H1 (cell line): Measurements from ENCODE around the gene ARHGEF7. TPM values are rescaled to one million over a fixed set of nuclear protein-coding genes. Genes with fewer than 3 reads are reported as not detected.

Experiments
- CTCF ChIA-PET: fragments of 300-600 bp; sonication (Branson Sonifier 250); formaldehyde crosslinking; loops from one replicate; lab custom pipeline; 2021; ENCODE audit not compliant: partially characterized antibody; lab: Charles Lee
- POLR2A ChIA-PET: fragments of 300-600 bp; sonication (Branson Sonifier 250); formaldehyde crosslinking; loops from one replicate; lab custom pipeline; 2021; ENCODE audit warnings: inconsistent platforms; ENCODE audit not compliant: partially characterized antibody; lab: Charles Lee
- DNase-seq, 2 experiments: peaks; one replicate each; pipeline versions ENCODE4 v3.0.0 to v3.0.0-alpha.2; 2010 to 2022; ENCODE audit warnings: low spot score in 2 of 2, low read depth in 1 of 2, mixed read lengths in 1 of 2
- FAIRE-seq: peaks from 2 replicates; lab custom pipeline; 2011; peaks lifted over from hg19 to GRCh38; lab: Jason Lieb, UNC
- H2AFZ ChIP-seq: 2 replicates; pipeline ENCODE4 v1.8.1; 2012; ENCODE audit warnings: low read length, inconsistent platforms
- H2AK5ac ChIP-seq: 2 replicates; pipeline ENCODE4 v1.6.1; 2013; ENCODE audit warnings: low read depth, low read length
- H2BK120ac ChIP-seq: replicated peaks from 2 replicates; pipeline ENCODE3; 2013; ENCODE audit warnings: low read depth, low read length, inconsistent platforms
- H2BK12ac ChIP-seq: 2 replicates; pipeline ENCODE4 v1.6.1; 2013; ENCODE audit warnings: low read depth, low read length
- H2BK15ac ChIP-seq: 2 replicates; pipeline ENCODE4 v1.6.1; 2013; ENCODE audit warnings: low read length
- H2BK20ac ChIP-seq: 2 replicates; pipeline ENCODE4 v1.6.1; 2013; ENCODE audit warnings: low read length
- H2BK5ac ChIP-seq: 2 replicates; pipeline ENCODE4 v1.6.1; 2013; ENCODE audit warnings: low read depth, low read length
- H3K14ac ChIP-seq: 2 replicates; pipeline ENCODE4 v1.6.1; 2013; ENCODE audit warnings: inconsistent platforms; ENCODE audit not compliant: insufficient read length
- H3K18ac ChIP-seq: 2 replicates; pipeline ENCODE4 v1.6.1; 2013; ENCODE audit warnings: low read length; ENCODE audit errors: extremely low read depth
- H3K23ac ChIP-seq: 2 replicates; pipeline ENCODE4 v1.6.1; 2013; ENCODE audit warnings: inconsistent platforms; ENCODE audit not compliant: insufficient read length
- H3K23me2 ChIP-seq: 2 replicates; pipeline ENCODE4 v1.6.1; 2013; ENCODE audit warnings: low read depth, low read length
- H3K27ac ChIP-seq: 2 replicates; pipeline ENCODE4 v1.6.1; 2011; ENCODE audit warnings: low read depth, low read length, inconsistent platforms
- H3K27me3 ChIP-seq, 4 experiments: replicated peaks in 1 of 4; 1 replicate in 1 of 4; 2 replicates in 3 of 4; pipeline versions ENCODE4 v1.6.1 to v1.8.1; 2011 to 2013; ENCODE audit warnings: low read length in 3 of 4, mild to moderate bottlenecking in 3 of 4, inconsistent platforms in 2 of 4, mixed read lengths in 2 of 4, moderate library complexity in 1 of 4; ENCODE audit not compliant: control insufficient read depth in 3 of 4, insufficient read depth in 3 of 4; ENCODE audit errors: extremely low read depth in 1 of 4
- H3K36me3 ChIP-seq, 4 experiments: 2 replicates each; pipeline versions ENCODE4 v1.6.1 to v1.8.1; 2011 to 2013; ENCODE audit warnings: mild to moderate bottlenecking in 4 of 4, low read length in 3 of 4, moderate library complexity in 2 of 4, control low read depth in 1 of 4, inconsistent platforms in 1 of 4; ENCODE audit not compliant: insufficient read depth in 4 of 4, control insufficient read depth in 2 of 4
- H3K4ac ChIP-seq: replicated peaks from 2 replicates; pipeline ENCODE3; 2013; ENCODE audit warnings: low read length, low read depth, mixed read lengths, inconsistent platforms; ENCODE audit not compliant: insufficient read length
- H3K4me1 ChIP-seq, 4 experiments: replicated peaks in 1 of 4; 1 replicate in 1 of 4; 2 replicates in 3 of 4; pipeline versions ENCODE4 v1.6.1 to v1.8.1; 2011 to 2013; ENCODE audit warnings: low read length in 3 of 4, inconsistent platforms in 2 of 4, mixed read lengths in 1 of 4; ENCODE audit not compliant: insufficient read depth in 4 of 4, control insufficient read depth in 3 of 4
- H3K4me2 ChIP-seq, 2 experiments: 2 replicates each; pipeline versions ENCODE4 v1.6.1 to v1.8.1; 2011 to 2013; ENCODE audit warnings: low read depth in 2 of 2, low read length in 2 of 2, control low read depth in 1 of 2, inconsistent platforms in 1 of 2, mild to moderate bottlenecking in 1 of 2; ENCODE audit not compliant: insufficient read depth in 1 of 2
- H3K4me3 ChIP-seq, 4 experiments: fragments of 200-600, 300-600 bp in 1 of 4; sonication (generic), shearing (Covaris generic), sonication (Bioruptor Twin) in 1 of 4; 2 replicates each; pipeline versions ENCODE4 v1.5.1 to v1.8.1; 2011 to 2016; ENCODE audit warnings: low read length in 4 of 4, low read depth in 3 of 4, control low read depth in 2 of 4, inconsistent platforms in 2 of 4, mild to moderate bottlenecking in 2 of 4, mixed read lengths in 1 of 4, moderate library complexity in 1 of 4; ENCODE audit not compliant: insufficient read depth in 2 of 4; ENCODE audit errors: extremely low read depth in 1 of 4
- H3K56ac ChIP-seq: replicated peaks from 2 replicates; pipeline ENCODE3; 2013; ENCODE audit warnings: low read depth, mild to moderate bottlenecking, mixed read lengths, low read length, inconsistent platforms; ENCODE audit not compliant: insufficient read length
- H3K79me1 ChIP-seq: 2 replicates; pipeline ENCODE4 v1.6.1; 2013; ENCODE audit warnings: low read depth, low read length, control low read depth
- H3K79me2 ChIP-seq, 2 experiments: 2 replicates each; pipeline versions ENCODE4 v1.6.1 to v1.8.1; 2012 to 2013; ENCODE audit warnings: low read length in 2 of 2, mild to moderate bottlenecking in 2 of 2, inconsistent platforms in 1 of 2; ENCODE audit not compliant: insufficient read depth in 2 of 2, control insufficient read depth in 1 of 2
- H3K9ac ChIP-seq, 4 experiments: replicated peaks in 1 of 4; 1 replicate in 1 of 4; 2 replicates in 3 of 4; pipeline versions ENCODE4 v1.6.1 to v1.8.1; 2011 to 2013; ENCODE audit warnings: low read depth in 3 of 4, low read length in 3 of 4, control low read depth in 2 of 4, mild to moderate bottlenecking in 2 of 4, moderate library complexity in 2 of 4, inconsistent platforms in 1 of 4; ENCODE audit errors: extremely low read depth in 1 of 4
- H3K9me3 ChIP-seq, 2 experiments: 2 replicates each; pipeline versions ENCODE4 v1.6.1 to v1.8.1; 2012 to 2013; ENCODE audit warnings: mild to moderate bottlenecking in 2 of 2, moderate library complexity in 2 of 2, control low read depth in 1 of 2, inconsistent platforms in 1 of 2, low read depth in 1 of 2, low read length in 1 of 2, mixed read lengths in 1 of 2; ENCODE audit not compliant: insufficient read depth in 2 of 2
- H4K20me1 ChIP-seq, 2 experiments: replicated peaks in 1 of 2; 2 replicates each; pipeline versions ENCODE3 to v1.8.1; 2011 to 2013; ENCODE audit warnings: inconsistent platforms in 2 of 2, low read length in 2 of 2, mild to moderate bottlenecking in 1 of 2; ENCODE audit not compliant: insufficient read depth in 2 of 2, control insufficient read depth in 1 of 2
- H4K5ac ChIP-seq: 2 replicates; pipeline ENCODE4 v1.6.1; 2013; ENCODE audit warnings: low read length, low read depth, mixed read lengths, inconsistent platforms; ENCODE audit not compliant: insufficient read length
- H4K8ac ChIP-seq: 2 replicates; pipeline ENCODE4 v1.8.0; 2013; ENCODE audit warnings: mild to moderate bottlenecking, moderate library complexity, low read length, inconsistent platforms; ENCODE audit not compliant: insufficient read depth; ENCODE audit errors: extremely low read depth
- H4K91ac ChIP-seq: replicated peaks from 2 replicates; pipeline ENCODE3; 2013; ENCODE audit warnings: low read length, mixed read lengths, inconsistent platforms; ENCODE audit not compliant: insufficient read length
- POLR2AphosphoS5 ChIP-seq: IDR thresholded peaks from 2 replicates; pipeline ENCODE4 v1.6.1; 2011; ENCODE audit warnings: low read depth, low read length
- RFX5 ChIP-seq: IDR thresholded peaks from 2 replicates; pipeline ENCODE4 v1.6.1; 2011; ENCODE audit warnings: low read depth, low read length, improper control_type of control experiment, borderline replicate concordance
- WGBS, 2 experiments: shearing (Covaris generic) in 1 of 2; methylation state at CpG; one replicate each; pipeline versions ENCODE4 v1.1.6 to v1.1.7; 2013 to 2015; ENCODE audit warnings: low lambda C conversion rate in 2 of 2, mixed read lengths in 2 of 2, inconsistent platforms in 1 of 2, low coverage in 1 of 2, missing lambda C conversion rate in 1 of 2; ENCODE audit not compliant: insufficient replicate concordance in 2 of 2, insufficient coverage in 1 of 2, insufficient read length in 1 of 2; ENCODE audit errors: extremely low coverage in 1 of 2, missing lambda C conversion rate in 1 of 2; 5-methylcytosine and 5-hydroxymethylcytosine counted together
- polyA plus RNA-seq, 7 experiments: library from polyadenylated mRNA; depleted of rRNA in 3 of 7; stranded (reverse) in 5 of 7; unstranded in 2 of 7; fragments of >200 nt in 5 of 7; fragments of 200-250 nt in 2 of 7; gene quantifications; 1 replicate in 5 of 7; 2 replicates in 1 of 7; 4 replicates in 1 of 7; pipeline versions ENCODE4 v1.2.1 to v1.2.3, GENCODE V29; 2011 to 2013; ENCODE audit warnings: missing spikeins in 2 of 7, mixed read lengths in 2 of 7
- total RNA-seq: library from RNA; stranded (reverse); fragmentation: NEBNext Ultra II Directional; extraction: Animal tissue kit (Norgen Biotek cat#: 25700); gene quantifications from 2 replicates; pipeline ENCODE4 v1.2.1, GENCODE V29; 2021

Gene ARHGEF7
- total and polyA plus RNA-seq, 2 of the 8 experiments (the other 6 are each of a cell fraction or from before 2014, with no cell fraction given), result 26.2 to 56.5 TPM

DNA sequence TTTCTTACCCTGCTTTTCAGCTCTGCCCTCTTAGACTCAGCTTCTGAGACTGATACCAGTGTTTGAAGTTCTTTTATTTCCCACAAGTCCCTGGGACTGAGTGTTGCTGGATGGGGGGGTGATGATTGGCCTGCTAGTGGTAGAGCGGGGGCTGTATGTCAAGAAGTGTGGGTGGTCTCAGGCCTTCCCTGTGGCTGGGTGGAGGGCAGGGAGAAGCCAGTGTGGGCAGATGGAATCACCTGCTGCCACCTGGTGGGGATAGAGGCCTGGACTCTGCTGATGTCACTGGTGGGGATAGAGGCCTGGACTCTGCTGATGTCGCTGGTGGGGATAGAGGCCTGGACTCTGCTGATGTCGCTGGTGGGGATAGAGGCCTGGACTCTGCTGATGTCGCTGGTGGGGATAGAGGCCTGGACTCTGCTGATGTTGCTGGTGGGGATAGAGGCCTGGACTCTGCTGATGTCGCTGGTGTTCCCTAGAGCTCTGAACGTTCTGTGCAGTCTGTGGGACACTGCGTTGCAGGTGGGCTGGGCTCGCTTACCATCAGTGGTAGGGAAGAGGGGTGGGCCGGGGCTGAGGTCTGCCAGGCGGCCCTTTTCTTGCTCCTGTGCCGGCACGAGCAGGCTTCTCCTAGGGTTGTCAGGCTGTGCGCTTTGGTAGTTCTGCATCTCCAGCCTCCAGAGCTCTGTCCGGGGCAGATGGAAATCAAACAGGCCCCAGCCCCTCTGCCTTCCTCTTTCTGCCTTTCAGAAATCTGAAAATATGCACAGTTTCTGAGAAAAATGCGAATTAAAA lies 101.3 kb downstream of the ARHGEF7 start:
- POLR2A ChIA-PET, result interaction anchor here (1.2 kb wide), 1 partner anchor 31 kb away, joined by 4 read pairs; no protein-coding TSS in a partner anchor
- H3K18ac ChIP-seq, result no peak overlapping the region
- no peak overlapping the region for H4K5ac ChIP-seq
- H2BK120ac ChIP-seq, result no peak overlapping the region
- peak overlapping the region in 1 of 4 experiments; percentile 35; a peak in 1 of 8 replicates for H3K4me3 ChIP-seq
- CTCF ChIA-PET, result interaction anchor here (0.6 to 9.6 kb wide), 19 partner anchors 9 to 271 kb away, joined by 3 to 65 read pairs (median 3); no protein-coding TSS in a partner anchor
- no peak overlapping the region for H3K56ac ChIP-seq
- peaks cover 17% of the 10 kb centered on the region for H3K79me1 ChIP-seq
- no peak overlapping the region for H2BK15ac ChIP-seq
- no peak overlapping the region for H2BK20ac ChIP-seq
- H3K9me3 ChIP-seq, result no peaks in the 10 kb centered on the region
- DNase-seq (peak in 1 of 2 experiments; percentile 72), FAIRE-seq (no peak)
- no peaks in the 10 kb centered on the region; a peak in 2 of 8 replicates for H3K36me3 ChIP-seq
- peaks cover 5 to 20% of the 10 kb centered on the region in 2 experiments for H4K20me1 ChIP-seq
- H3K27ac ChIP-seq, result no peak overlapping the region
- H3K4me1 ChIP-seq, result peaks cover 23 to 47% (median 35%) of the 10 kb centered on the region in 4 experiments
- H3K4ac ChIP-seq, result peak overlapping the region; percentile 45
- no peak overlapping the region for H3K23ac ChIP-seq
- no peak overlapping the region; a peak in 1 of 4 replicates for H3K4me2 ChIP-seq
- no peak overlapping the region for H3K14ac ChIP-seq
- H3K23me2 ChIP-seq, result no peaks in the 10 kb centered on the region
- no peak overlapping the region for H2BK12ac ChIP-seq
- H4K91ac ChIP-seq, result no peak overlapping the region
- H2BK5ac ChIP-seq, result no peak overlapping the region
- no peak overlapping the region for H2AFZ ChIP-seq
- H2AK5ac ChIP-seq, result no peak overlapping the region
- H4K8ac ChIP-seq, result peak overlapping the region; percentile 25
- WGBS, 2 experiments, result 77% methylated on average over 15 of the region's 15 CpGs; no CpG with 5 or more reads in 1 of the 2 experiments
- no peaks in the 10 kb centered on the region for H3K27me3 ChIP-seq
- no peak overlapping the region for H3K9ac ChIP-seq
- peaks cover 0 to 87% of the 10 kb centered on the region in 2 experiments; a peak in 3 of 4 replicates for H3K79me2 ChIP-seq
- TF ChIP-seq RFX5, result no peak
- peak; percentile 63 for TF ChIP-seq POLR2AphosphoS5
